ENCODE data around the gene PRR9. TPM values are rescaled to one million over a fixed set of nuclear protein-coding genes. Genes with fewer than 3 reads are reported as not detected.

The PRR9 gene
- total RNA-seq, 6 experiments from 2014 or later: not detected

- TF ChIP-seq CTCF (IDR thresholded peaks at IDR 0.05) (no peak), POLR2A (IDR thresholded peaks at IDR 0.05) (no peak)
- 51% methylated on average over 5 of the region's 5 CpGs for WGBS (ENCODE audit: insufficient coverage, low coverage, low lambda C conversion rate, missing lambda C conversion rate)
- DNase-seq: no peak
Measured at GRCh38 chr1:153248176-153248879, 30.9 kb downstream of the PRR9 start.

GRCh38 chr1:153250166-153250565 lies 32.8 kb downstream of the PRR9 start:
- Histone ChIP-seq H3K4me1 (no peaks in the 10 kb centered on the region), H3K36me3 (no peaks in the 10 kb centered on the region), H3K27me3 (no peaks in the 10 kb centered on the region), H3K4me3 (no peak overlapping the region), H3K9me3 (no peaks in the 10 kb centered on the region), H3K27ac (no peak overlapping the region)
- 71% methylated on average over 1 of the region's 1 CpG for WGBS (ENCODE audit: insufficient coverage, low coverage, low lambda C conversion rate, missing lambda C conversion rate)
- DNase-seq (no peak), ATAC-seq (no peak)
- intact Hi-C loops (cut with DNase I): no loop called here
- TF ChIP-seq CTCF (IDR thresholded peaks at IDR 0.05) (no peak), POLR2A (IDR thresholded peaks at IDR 0.05) (no peak)

More at GRCh38 chr1:153248176-153248879, 30.9 kb downstream of the PRR9 start:
- Histone ChIP-seq H3K4me1 (no peaks in the 10 kb centered on the region), H3K9me3 (no peaks in the 10 kb centered on the region), H3K36me3 (no peaks in the 10 kb centered on the region), H3K27ac (no peak overlapping the region), H3K4me3 (no peak overlapping the region), H3K27me3 (no peaks in the 10 kb centered on the region)
- intact Hi-C loops (cut with DNase I): no loop called here
- no peak for ATAC-seq

GRCh38 chr1:153251087-153251486 lies 33.7 kb downstream of the PRR9 start:
- ATAC-seq: no peak
- Histone ChIP-seq H3K4me1 (no peaks in the 10 kb centered on the region), H3K4me3 (no peak overlapping the region), H3K36me3 (no peaks in the 10 kb centered on the region), H3K27me3 (no peaks in the 10 kb centered on the region), H3K9me3 (no peaks in the 10 kb centered on the region), H3K27ac (no peak overlapping the region)
- 68% methylated on average over 2 of the region's 2 CpGs for WGBS (ENCODE audit: insufficient coverage, low coverage, low lambda C conversion rate, missing lambda C conversion rate)
- intact Hi-C loops (cut with DNase I): no loop called here
- no peak for DNase-seq
- no peak for TF ChIP-seq CTCF (IDR thresholded peaks at IDR 0.05)
- TF ChIP-seq POLR2A (IDR thresholded peaks at IDR 0.05): no peak

- intact Hi-C loops (cut with DNase I): no loop called here
- no peaks in the 10 kb centered on the region for H3K36me3 ChIP-seq
- H3K4me3 ChIP-seq: no peak overlapping the region
- ATAC-seq: no peak
- WGBS (ENCODE audit: insufficient coverage, low coverage, low lambda C conversion rate, missing lambda C conversion rate): 82% methylated on average over 3 of the region's 3 CpGs
- no peaks in the 10 kb centered on the region for H3K9me3 ChIP-seq
- DNase-seq: no peak
- TF ChIP-seq POLR2A (IDR thresholded peaks at IDR 0.05) (no peak), CTCF (IDR thresholded peaks at IDR 0.05) (no peak)
- no peaks in the 10 kb centered on the region for H3K27me3 ChIP-seq
- H3K4me1 ChIP-seq: no peaks in the 10 kb centered on the region
- no peak overlapping the region for H3K27ac ChIP-seq
Measured at GRCh38 chr1:153251562-153251961, 34.2 kb downstream of the PRR9 start.
